H9 (cell line): ENCODE data around the gene TRMU. TPM values are rescaled to one million over a fixed set of nuclear protein-coding genes. Genes with fewer than 3 reads are reported as not detected.

Experiments
- DNase-seq: peaks from one replicate; pipeline ENCODE4 v3.0.0-alpha.2; 2017
- H2AFZ ChIP-seq: one replicate; pipeline ENCODE4 v1.6.1; 2013; ENCODE audit warnings: mild to moderate bottlenecking, low read length, control low read depth, moderate library complexity
- H2AK5ac ChIP-seq: 2 replicates; pipeline ENCODE4 v1.6.1; 2013; ENCODE audit warnings: low read length, control low read depth, mixed read lengths; ENCODE audit not compliant: insufficient read length
- H2BK120ac ChIP-seq: one replicate; pipeline ENCODE4 v1.6.1; 2013; ENCODE audit warnings: low read depth, mild to moderate bottlenecking, low read length, control low read depth, inconsistent platforms; ENCODE audit not compliant: poor library complexity, severe bottlenecking
- H2BK12ac ChIP-seq: 2 replicates; pipeline ENCODE4 v1.6.1; 2013; ENCODE audit warnings: low read length, control low read depth, mixed read lengths, low read depth; ENCODE audit not compliant: insufficient read length
- H2BK15ac ChIP-seq: 2 replicates; pipeline ENCODE4 v1.6.1; 2013; ENCODE audit warnings: low read depth, low read length, control low read depth
- H2BK20ac ChIP-seq: one replicate; pipeline ENCODE4 v1.6.1; 2013; ENCODE audit warnings: low read depth, mild to moderate bottlenecking, low read length, control low read depth, inconsistent platforms; ENCODE audit not compliant: poor library complexity, severe bottlenecking
- H2BK5ac ChIP-seq: 2 replicates; pipeline ENCODE4 v1.6.1; 2013; ENCODE audit warnings: low read length, control low read depth, mixed read lengths; ENCODE audit not compliant: insufficient read length
- H3K14ac ChIP-seq: 2 replicates; pipeline ENCODE4 v1.6.1; 2013; ENCODE audit warnings: low read length, control low read depth; ENCODE audit not compliant: insufficient read depth
- H3K18ac ChIP-seq: 2 replicates; pipeline ENCODE4 v1.6.1; 2013; ENCODE audit warnings: low read depth, mild to moderate bottlenecking, mixed read lengths, low read length, control low read depth; ENCODE audit not compliant: insufficient read length
- H3K23ac ChIP-seq: 2 replicates; pipeline ENCODE4 v1.6.1; 2013; ENCODE audit warnings: low read length, control low read depth, mixed read lengths, low read depth; ENCODE audit not compliant: insufficient read length
- H3K23me2 ChIP-seq: 2 replicates; pipeline ENCODE4 v1.6.1; 2013; ENCODE audit warnings: low read depth, mild to moderate bottlenecking, mixed read lengths, low read length, control low read depth; ENCODE audit not compliant: insufficient read length, poor library complexity, severe bottlenecking
- H3K27ac ChIP-seq: 2 replicates; pipeline ENCODE4 v1.5.1; 2013; ENCODE audit warnings: low read length, control low read depth, mixed read lengths, low read depth; ENCODE audit not compliant: insufficient read length
- H3K27me3 ChIP-seq: 2 replicates; pipeline ENCODE4 v1.6.1; 2013; ENCODE audit warnings: low read length, control low read depth, inconsistent platforms; ENCODE audit not compliant: insufficient read depth
- H3K4ac ChIP-seq: 2 replicates; pipeline ENCODE4 v1.6.1; 2013; ENCODE audit warnings: low read depth, mild to moderate bottlenecking, control low read depth, inconsistent platforms, low read length, moderate library complexity
- H3K4me1 ChIP-seq: 2 replicates; pipeline ENCODE4 v1.6.1; 2013; ENCODE audit warnings: low read length, control low read depth, inconsistent platforms; ENCODE audit not compliant: insufficient read depth
- H3K4me2 ChIP-seq: 2 replicates; pipeline ENCODE4 v1.6.1; 2013; ENCODE audit warnings: low read length, control low read depth, mixed read lengths; ENCODE audit not compliant: insufficient read length, insufficient read depth
- H3K56ac ChIP-seq: 2 replicates; pipeline ENCODE4 v1.6.1; 2013; ENCODE audit warnings: low read depth, mild to moderate bottlenecking, mixed read lengths, low read length, control low read depth; ENCODE audit not compliant: insufficient read length
- H3K79me1 ChIP-seq: 2 replicates; pipeline ENCODE4 v1.6.1; 2013; ENCODE audit warnings: low read depth, mild to moderate bottlenecking, moderate library complexity, low read length, control low read depth, inconsistent platforms; ENCODE audit not compliant: insufficient read depth, poor library complexity, severe bottlenecking
- H3K79me2 ChIP-seq: 2 replicates; pipeline ENCODE4 v1.6.1; 2013; ENCODE audit warnings: low read length, control low read depth, inconsistent platforms; ENCODE audit not compliant: insufficient read depth
- H3K9ac ChIP-seq: 2 replicates; pipeline ENCODE4 v1.6.1; 2013; ENCODE audit warnings: low read length, control low read depth, mixed read lengths; ENCODE audit not compliant: insufficient read length; ENCODE audit errors: extremely low read depth
- H3K9me3 ChIP-seq: one replicate; pipeline ENCODE4 v1.6.1; 2013; ENCODE audit warnings: low read depth, low read length, inconsistent platforms; ENCODE audit not compliant: control insufficient read depth
- H3T11ph ChIP-seq: one replicate; pipeline ENCODE4 v1.6.1; 2013; ENCODE audit warnings: mild to moderate bottlenecking, low read length, control low read depth, inconsistent platforms
- H4K20me1 ChIP-seq: one replicate; pipeline ENCODE4 v1.6.1; 2013; ENCODE audit not compliant: control insufficient read depth, insufficient read length, insufficient read depth
- H4K5ac ChIP-seq: 2 replicates; pipeline ENCODE4 v1.6.1; 2013; ENCODE audit warnings: low read depth, mild to moderate bottlenecking, mixed read lengths, low read length, control low read depth; ENCODE audit not compliant: insufficient read length
- H4K8ac ChIP-seq: replicated peaks from 2 replicates; pipeline ENCODE4 v1.6.1; 2013; ENCODE audit warnings: low read length, control low read depth, mixed read lengths, low read depth; ENCODE audit not compliant: insufficient read length
- H4K91ac ChIP-seq: 2 replicates; pipeline ENCODE4 v1.6.1; 2013; ENCODE audit warnings: low read depth, mild to moderate bottlenecking, moderate library complexity, mixed read lengths, low read length, control low read depth; ENCODE audit not compliant: insufficient read length
- H3K27ac Mint-ChIP-seq, 3 experiments: 2 replicates in 2 of 3; 3 replicates in 1 of 3; pipeline ENCODE4 v1.8.0; 2020 to 2021; ENCODE audit warnings: mixed read lengths in 3 of 3, mild to moderate bottlenecking in 1 of 3, moderate library complexity in 1 of 3
- H3K27me3 Mint-ChIP-seq: 2 replicates; pipeline ENCODE4 v1.8.0; 2021; ENCODE audit warnings: low read depth, mild to moderate bottlenecking, moderate library complexity, mixed read lengths
- H3K36me3 Mint-ChIP-seq, 3 experiments: 2 replicates in 2 of 3; 3 replicates in 1 of 3; pipeline ENCODE4 v1.8.0; 2020 to 2021; ENCODE audit warnings: low read depth in 3 of 3, mixed read lengths in 3 of 3; ENCODE audit not compliant: insufficient read depth in 1 of 3
- H3K4me1 Mint-ChIP-seq, 2 experiments: 2 replicates each; pipeline ENCODE4 v1.8.0; 2020; ENCODE audit warnings: mixed read lengths in 2 of 2
- H3K4me3 Mint-ChIP-seq, 2 experiments: 2 replicates in 1 of 2; 3 replicates in 1 of 2; pipeline ENCODE4 v1.8.0; 2020 to 2021; ENCODE audit warnings: mild to moderate bottlenecking in 2 of 2, mixed read lengths in 2 of 2, moderate library complexity in 1 of 2
- H3K9me3 Mint-ChIP-seq, 2 experiments: 2 replicates in 1 of 2; 3 replicates in 1 of 2; pipeline ENCODE4 v1.8.0; 2020; ENCODE audit warnings: mild to moderate bottlenecking in 2 of 2, mixed read lengths in 2 of 2, moderate library complexity in 1 of 2
- WGBS: extraction: QIAGEN DNeasy Blood & Tissue Kit; methylation state at CpG from one replicate; pipeline ENCODE4 v1.1.7; 2013; ENCODE audit warnings: missing lambda C conversion rate, low lambda C conversion rate, mixed read lengths; ENCODE audit not compliant: insufficient read length; ENCODE audit errors: extremely low coverage; 5-methylcytosine and 5-hydroxymethylcytosine counted together
- total RNA-seq: library from RNA; stranded (reverse); gene quantifications from 2 replicates; pipeline ENCODE4 v1.2.1, GENCODE V29; 2021
- TF ChIP-seq, protein P1 (sequence below): fragments of 200-600 bp; sonication (generic); conservative IDR thresholded peaks from 3 replicates; pipeline ENCODE4 v1.8.0; 2021; ENCODE audit warnings: antibody characterized with exemption, mild to moderate bottlenecking

TRMU gene
- total RNA-seq, 1 experiment from 2014 or later, result 86.3 TPM

GRCh38 chr22:46286941-46287872 lies 48.3 kb upstream of the TRMU start:
- no peak for DNase-seq
- no peak overlapping the region for H2BK120ac ChIP-seq
- H3K79me1 ChIP-seq, result no peaks in the 10 kb centered on the region
- no peaks in the 10 kb centered on the region; the same call in 1 of the 2 replicates for H3K27me3 Mint-ChIP-seq
- no peaks in the 10 kb centered on the region for H4K20me1 ChIP-seq
- H2AK5ac ChIP-seq, result no peak overlapping the region
- no peak overlapping the region for H3K27ac ChIP-seq
- H3K4me1 ChIP-seq, result no peaks in the 10 kb centered on the region
- no CpG with 5 or more reads among the region's 15 CpGs for WGBS
- no peak overlapping the region for H3K4me2 ChIP-seq
- no peak overlapping the region for H3K4me3 Mint-ChIP-seq
- H2BK5ac ChIP-seq, result no peak overlapping the region
- H3K36me3 Mint-ChIP-seq, result peaks cover 11 to 38% (median 30%) of the 10 kb centered on the region in 3 experiments; a peak in 6 of 7 replicates
- no peak overlapping the region for H4K5ac ChIP-seq
- no peak overlapping the region for H3K23ac ChIP-seq
- H2BK12ac ChIP-seq, result no peak overlapping the region
- H3K18ac ChIP-seq, result no peak overlapping the region
- H3K56ac ChIP-seq, result no peak overlapping the region
- H2AFZ ChIP-seq, result no peak overlapping the region
- no peak overlapping the region for H2BK15ac ChIP-seq
- H2BK20ac ChIP-seq, result no peak overlapping the region
- no peak overlapping the region for H3K9ac ChIP-seq
- TF ChIP-seq, protein P1, sequence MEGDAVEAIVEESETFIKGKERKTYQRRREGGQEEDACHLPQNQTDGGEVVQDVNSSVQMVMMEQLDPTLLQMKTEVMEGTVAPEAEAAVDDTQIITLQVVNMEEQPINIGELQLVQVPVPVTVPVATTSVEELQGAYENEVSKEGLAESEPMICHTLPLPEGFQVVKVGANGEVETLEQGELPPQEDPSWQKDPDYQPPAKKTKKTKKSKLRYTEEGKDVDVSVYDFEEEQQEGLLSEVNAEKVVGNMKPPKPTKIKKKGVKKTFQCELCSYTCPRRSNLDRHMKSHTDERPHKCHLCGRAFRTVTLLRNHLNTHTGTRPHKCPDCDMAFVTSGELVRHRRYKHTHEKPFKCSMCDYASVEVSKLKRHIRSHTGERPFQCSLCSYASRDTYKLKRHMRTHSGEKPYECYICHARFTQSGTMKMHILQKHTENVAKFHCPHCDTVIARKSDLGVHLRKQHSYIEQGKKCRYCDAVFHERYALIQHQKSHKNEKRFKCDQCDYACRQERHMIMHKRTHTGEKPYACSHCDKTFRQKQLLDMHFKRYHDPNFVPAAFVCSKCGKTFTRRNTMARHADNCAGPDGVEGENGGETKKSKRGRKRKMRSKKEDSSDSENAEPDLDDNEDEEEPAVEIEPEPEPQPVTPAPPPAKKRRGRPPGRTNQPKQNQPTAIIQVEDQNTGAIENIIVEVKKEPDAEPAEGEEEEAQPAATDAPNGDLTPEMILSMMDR, result no peak
- no peak overlapping the region for H3K14ac ChIP-seq
- H3K4ac ChIP-seq, result no peak overlapping the region
- no peaks in the 10 kb centered on the region for H3K27me3 ChIP-seq
- H3K23me2 ChIP-seq, result no peaks in the 10 kb centered on the region
- no peaks in the 10 kb centered on the region for H3K79me2 ChIP-seq
- H4K91ac ChIP-seq, result no peak overlapping the region
- peak overlapping the region in 1 of 3 experiments; percentile 77; a peak in 1 of 7 replicates for H3K27ac Mint-ChIP-seq
- no peaks in the 10 kb centered on the region for H3K9me3 Mint-ChIP-seq
- no peaks in the 10 kb centered on the region for H3K9me3 ChIP-seq
- no peaks in the 10 kb centered on the region for H3K4me1 Mint-ChIP-seq
- no peak overlapping the region for H3T11ph ChIP-seq
- H4K8ac ChIP-seq, result no peak overlapping the region
